Measurements from ENCODE around the gene GFOD2.

The GFOD2 gene

GRCh38 chr16:67657017-67657608 lies 62.0 kb downstream of the GFOD2 start:
- no peak for DNase-seq

DNA sequence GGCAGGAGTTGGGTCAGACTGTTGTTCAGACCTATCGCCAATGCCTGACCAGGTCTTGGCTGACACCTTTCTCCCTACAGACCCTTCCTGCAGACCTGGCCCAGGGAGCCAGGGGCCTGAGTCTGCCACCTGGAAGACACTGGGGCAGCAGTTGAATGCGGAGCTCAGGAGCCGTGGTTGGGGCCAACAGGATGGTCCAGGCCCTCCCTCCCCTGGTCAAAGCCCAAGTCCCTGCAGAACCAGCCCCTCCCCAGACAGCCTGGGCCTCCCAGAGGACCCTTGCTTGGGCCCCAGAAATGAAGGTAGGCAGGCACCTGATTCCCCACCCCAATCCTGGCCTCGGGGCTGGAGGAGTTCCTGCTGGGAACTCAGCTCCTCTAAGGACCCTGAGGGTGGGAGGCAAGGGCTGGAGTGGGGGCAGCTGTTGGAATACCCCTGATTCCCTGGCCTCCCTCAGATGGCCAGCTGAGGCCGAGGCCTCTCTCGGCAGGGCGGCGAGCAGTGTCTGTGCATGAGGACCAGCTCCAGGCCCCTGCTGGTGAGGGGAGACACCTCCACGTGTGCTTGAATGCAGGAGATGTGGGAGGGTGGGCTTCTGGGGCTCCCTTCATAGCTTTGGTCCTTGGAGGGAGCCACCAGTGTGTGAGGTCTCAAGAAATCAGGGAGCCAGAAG lies 62.6 kb downstream of the GFOD2 start:
- DNase-seq, result no peak

GRCh38 chr16:67655363-67655762 lies 63.8 kb downstream of the GFOD2 start:
- DNase-seq, result no peak

GRCh38 chr16:67654403-67654911 lies 64.7 kb downstream of the GFOD2 start:
- DNase-seq, result no peak

- no peak for DNase-seq
Observed at GRCh38 chr16:67653789-67654402, 65.2 kb downstream of the GFOD2 start.

DNA sequence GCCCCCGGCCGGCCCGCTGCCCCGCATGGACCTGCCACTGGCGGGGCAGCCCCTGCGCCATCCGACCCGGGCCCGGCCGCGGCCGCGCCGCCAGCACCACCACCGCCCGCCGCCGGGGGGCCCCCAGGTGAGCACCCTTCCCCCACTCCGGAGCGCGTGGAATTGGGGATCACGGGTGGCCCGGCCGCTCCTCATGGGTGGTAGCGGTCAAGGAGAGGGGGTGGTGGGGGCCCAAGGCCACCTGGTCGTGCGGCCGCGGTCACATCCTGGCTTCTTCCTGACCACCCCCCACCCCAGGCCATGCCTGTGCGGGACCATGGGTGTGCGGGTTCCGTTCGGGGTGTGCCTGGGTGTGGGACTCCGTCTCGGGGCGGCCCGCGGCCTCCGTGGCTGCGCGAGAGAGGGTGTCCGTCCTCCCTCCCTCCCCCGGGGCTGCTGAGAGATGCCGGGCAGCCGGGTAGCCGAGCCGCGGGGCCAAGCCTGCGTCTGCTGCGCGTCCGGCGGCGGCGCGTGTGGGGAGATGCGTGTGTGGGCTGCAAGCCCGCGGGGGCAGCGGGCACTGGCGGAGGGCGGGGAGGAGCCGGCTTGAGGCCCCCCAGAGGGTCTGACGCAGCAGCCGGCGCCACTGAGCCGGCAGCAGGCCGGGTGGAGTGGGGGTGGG lies 65.9 kb downstream of the GFOD2 start:
- no peak for DNase-seq

DNA sequence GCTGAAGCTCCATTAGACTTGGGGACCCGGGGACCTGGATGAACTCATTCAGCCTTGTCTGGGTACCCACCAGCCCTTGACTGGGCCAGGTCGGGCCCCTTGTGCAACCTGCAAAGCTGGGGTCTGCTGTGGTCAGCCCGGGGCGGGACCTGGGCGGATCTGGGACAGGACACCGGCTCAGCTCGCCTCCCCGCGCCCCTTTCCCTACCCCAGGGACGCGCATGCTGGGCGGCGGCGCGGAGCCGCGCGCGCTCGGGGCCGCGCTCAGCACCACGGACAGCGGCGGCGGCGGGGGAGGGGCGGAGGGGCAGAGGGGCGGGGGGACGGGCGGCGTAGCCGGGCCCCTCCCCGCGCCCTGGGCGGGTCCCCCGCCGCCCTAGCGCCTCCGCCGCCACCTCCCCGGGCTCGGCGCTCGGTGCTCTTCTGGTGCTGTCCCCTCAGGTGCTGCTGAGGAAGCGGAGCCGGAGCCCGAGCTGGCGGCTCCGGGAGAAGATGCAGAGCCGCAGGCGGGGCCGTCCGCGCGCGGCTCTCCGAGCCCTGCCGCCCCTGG lies 66.5 kb downstream of the GFOD2 start:
- no peak for DNase-seq

DNA sequence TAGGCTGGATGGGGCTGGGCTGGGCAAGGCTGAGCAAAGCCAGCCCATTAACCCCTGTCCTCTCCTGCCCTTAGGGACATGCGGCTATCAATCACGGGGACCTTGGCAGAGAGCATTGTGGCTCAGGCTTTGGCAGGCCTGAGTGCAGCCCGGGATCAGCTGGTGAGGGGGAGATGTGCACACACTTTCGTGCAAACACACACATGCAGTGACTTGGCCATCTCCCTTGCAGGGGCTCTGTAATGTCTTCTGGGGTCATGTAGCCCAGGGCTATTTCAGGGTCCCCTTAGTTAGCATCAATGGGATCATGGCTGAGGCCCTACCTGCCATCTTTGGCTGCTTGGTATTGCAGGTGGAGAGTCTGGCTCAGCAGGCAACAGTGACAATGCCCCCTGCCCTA lies 67.3 kb downstream of the GFOD2 start:
- no peak for DNase-seq

DNA sequence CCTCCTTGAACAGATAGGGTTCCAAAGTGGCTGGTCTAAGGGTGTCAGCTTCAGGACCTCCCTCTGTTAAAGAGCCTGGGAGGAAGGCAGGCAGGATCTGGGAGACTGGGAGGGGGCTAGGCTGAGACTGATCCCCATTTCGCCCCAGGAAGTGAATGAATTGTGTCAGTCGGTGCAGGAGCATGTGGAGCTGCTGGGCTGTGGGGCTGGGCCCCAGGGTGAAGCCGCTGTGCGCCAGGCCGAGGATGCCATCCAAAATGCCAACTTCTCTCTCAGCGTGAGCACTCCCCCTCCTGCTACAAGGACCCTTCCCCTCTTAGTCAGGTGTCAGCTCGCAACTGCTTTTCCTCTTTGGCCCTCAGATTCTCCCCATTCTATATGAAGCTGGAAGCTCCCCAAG lies 68.1 kb downstream of the GFOD2 start:
- no peak for DNase-seq

DNA sequence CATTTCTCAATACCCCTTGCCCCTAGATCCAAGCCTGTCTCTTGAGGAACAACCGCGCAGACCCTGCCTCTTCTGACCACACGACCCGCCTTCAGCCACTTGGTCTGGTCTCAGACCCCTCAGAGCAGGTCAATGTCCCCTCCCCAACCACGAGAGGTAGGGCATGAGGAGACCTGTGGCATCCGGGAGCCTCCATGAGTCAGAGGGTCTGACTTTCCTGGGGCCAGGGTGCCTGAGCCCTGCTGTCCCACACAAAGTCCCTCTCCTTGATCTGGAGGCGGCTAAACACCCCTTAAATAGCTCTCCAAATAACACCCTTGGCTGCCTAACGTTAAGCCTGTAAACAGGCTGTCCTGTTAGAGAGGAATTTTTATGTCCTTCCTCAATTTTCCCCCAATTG lies 69.1 kb downstream of the GFOD2 start:
- no peak for DNase-seq

DNA sequence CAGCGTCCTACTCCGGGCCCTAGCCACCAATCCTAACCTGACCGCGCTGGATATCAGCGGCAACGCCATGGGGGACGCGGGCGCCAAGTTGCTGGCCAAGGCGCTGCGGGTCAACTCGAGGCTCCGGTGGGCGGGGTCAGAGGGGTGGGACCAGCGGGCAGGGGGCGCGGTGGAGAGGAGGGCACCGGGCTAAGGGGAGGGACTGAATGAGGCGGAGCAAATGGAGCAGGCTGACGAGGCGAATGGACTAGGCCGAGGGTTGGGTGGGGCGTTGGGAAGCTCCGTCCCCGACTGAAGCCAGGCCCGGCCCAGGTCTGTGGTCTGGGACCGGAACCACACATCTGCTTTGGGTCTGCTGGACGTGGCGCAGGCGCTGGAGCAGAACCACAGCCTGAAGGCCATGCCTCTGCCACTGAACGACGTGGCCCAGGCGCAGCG lies 69.6 kb downstream of the GFOD2 start:
- no peak for DNase-seq

- no peak for DNase-seq
Observed at GRCh38 chr16:67648764-67649407, 70.2 kb downstream of the GFOD2 start.

GRCh38 chr16:67648088-67648763 lies 70.9 kb downstream of the GFOD2 start:
- DNase-seq, result no peak

DNA sequence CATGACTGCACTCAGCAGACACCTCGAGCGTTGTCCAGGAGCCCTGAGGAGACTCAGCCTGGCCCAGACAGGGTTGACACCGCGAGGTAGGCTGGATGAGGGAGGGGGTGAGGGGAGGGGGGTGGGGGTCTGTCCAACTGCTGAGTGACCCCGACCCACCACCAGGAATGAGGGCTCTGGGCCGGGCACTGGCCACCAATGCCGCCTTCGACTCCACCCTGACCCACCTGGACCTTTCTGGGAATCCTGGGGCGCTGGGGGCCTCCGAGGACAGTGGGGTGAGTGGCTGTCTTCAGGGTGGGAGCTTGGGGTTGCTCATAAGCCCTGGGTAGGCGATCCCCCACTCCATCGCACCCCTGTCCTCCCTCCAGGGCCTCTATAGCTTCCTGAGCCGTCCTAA lies 71.4 kb downstream of the GFOD2 start:
- DNase-seq, result no peak

DNA sequence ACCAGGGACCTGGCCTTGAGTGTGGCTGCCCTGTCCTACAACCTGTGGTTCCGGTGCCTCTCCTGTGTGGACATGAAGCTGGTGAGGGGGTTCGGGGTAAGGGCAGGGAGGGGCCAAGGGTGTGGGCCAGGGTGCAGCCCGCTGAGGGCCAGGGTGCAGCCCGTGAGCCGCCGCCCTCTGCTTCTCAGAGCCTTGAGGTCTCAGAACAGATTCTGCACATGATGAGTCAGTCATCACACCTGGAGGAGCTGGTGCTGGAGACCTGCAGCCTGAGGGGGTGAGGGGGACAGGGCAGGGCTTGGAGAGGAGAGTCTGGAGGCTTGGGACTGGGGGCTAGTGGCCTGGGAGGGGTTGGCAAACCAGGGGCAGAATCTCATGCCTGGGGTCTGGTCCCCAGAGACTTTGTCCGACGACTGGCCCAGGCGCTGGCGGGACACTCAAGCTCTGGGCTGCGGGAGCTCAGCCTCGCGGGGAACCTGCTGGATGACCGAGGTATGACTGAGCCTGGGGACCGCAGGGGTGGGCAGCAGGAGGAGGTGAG lies 71.9 kb downstream of the GFOD2 start:
- no peak for DNase-seq

- DNase-seq, result peak; percentile 45
Observed at GRCh38 chr16:67645397-67646121, 73.6 kb downstream of the GFOD2 start.

- DNase-seq, result no peak
Observed at GRCh38 chr16:67644038-67644437, 75.1 kb downstream of the GFOD2 start.

GRCh38 chr16:67641779-67642708 lies 77.1 kb downstream of the GFOD2 start:
- no peak for DNase-seq

DNA sequence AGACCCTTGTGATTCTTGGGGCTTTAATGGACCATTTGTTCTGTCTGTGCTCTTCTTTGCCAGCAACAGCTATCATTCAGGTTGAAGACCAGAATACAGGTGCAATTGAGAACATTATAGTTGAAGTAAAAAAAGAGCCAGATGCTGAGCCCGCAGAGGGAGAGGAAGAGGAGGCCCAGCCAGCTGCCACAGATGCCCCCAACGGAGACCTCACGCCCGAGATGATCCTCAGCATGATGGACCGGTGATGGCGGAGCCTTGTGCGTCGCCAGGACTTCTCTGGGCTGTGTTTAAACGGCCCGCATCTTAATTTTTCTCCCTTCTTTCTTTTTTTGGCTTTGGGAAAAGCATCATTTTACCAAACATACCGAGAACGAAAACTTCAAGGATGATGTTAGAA lies 81.5 kb downstream of the GFOD2 start:
- no peak for DNase-seq

- DNase-seq, result no peak
Observed at GRCh38 chr16:67636713-67637112, 82.4 kb downstream of the GFOD2 start.

Data from CD4-positive, alpha-beta T cell treated with Interleukin-17A for 4 hours (primary cell).